Measurements from ENCODE around the gene AGXT2. TPM values are rescaled to one million over a fixed set of nuclear protein-coding genes. Genes with fewer than 3 reads are reported as not detected.

AGXT2 gene
- total RNA-seq, 1 donor from 2014 or later = not detected

DNA sequence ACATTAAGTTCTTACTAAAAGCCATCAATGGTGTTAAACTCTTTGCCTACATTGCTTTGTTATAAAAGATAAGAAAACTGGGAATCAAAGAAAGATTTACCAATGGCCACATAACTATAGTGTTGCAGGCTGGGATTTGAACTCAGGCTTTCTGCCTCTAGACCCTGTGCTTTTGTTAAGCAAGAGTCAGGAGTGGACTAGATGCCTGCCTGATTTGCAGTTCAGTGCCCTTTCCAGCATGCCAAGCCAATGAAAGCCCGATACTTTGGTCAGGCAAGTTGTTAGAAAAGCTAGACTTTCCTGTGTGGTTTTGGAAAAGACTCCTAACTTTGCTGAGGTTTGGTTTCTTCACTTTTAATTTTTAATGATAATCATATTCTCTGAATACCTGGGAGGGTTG, 21.4 kb upstream of the AGXT2 start:
- no peaks in the 10 kb centered on the region for H3K36me3 Mint-ChIP-seq
- H3K36me3 ChIP-seq = no peaks in the 10 kb centered on the region
- no peak overlapping the region for H3K27ac ChIP-seq
- no peak overlapping the region for H2AFZ ChIP-seq (replicated peaks)
- H3K27ac Mint-ChIP-seq = no peak overlapping the region
- H3K79me2 ChIP-seq (ENCODE audit: low read depth) = no peaks in the 10 kb centered on the region
- no peak for DNase-seq (ENCODE audit: low spot score)
- H3K4me1 Mint-ChIP-seq = no peaks in the 10 kb centered on the region
- H3K27me3 Mint-ChIP-seq (ENCODE audit: insufficient read depth, low read depth) = no peaks in the 10 kb centered on the region
- H3K27me3 ChIP-seq = no peaks in the 10 kb centered on the region
- no peaks in the 10 kb centered on the region for H3K4me1 ChIP-seq
- no peak overlapping the region for H3K4me3 Mint-ChIP-seq
- no peaks in the 10 kb centered on the region for H3K9me3 ChIP-seq (ENCODE audit: low read depth)
- TF ChIP-seq EZH2 (IDR thresholded peaks at IDR 0.05) (no peak), EZH2phosphoT487 (IDR thresholded peaks at IDR 0.05) (no peak), CTCF (IDR thresholded peaks at IDR 0.05) (no peak)
- H3K4me3 ChIP-seq = no peak overlapping the region
- H3F3A ChIP-seq (ENCODE audit: low read depth) = no peaks in the 10 kb centered on the region
- peaks cover 3% of the 10 kb centered on the region for H3K9me3 Mint-ChIP-seq
- H3K4me2 ChIP-seq = no peak overlapping the region
- H4K20me1 ChIP-seq (ENCODE audit: low read depth) = no peaks in the 10 kb centered on the region
- no peak overlapping the region for H3K9ac ChIP-seq

- Histone ChIP-seq H3K36me3 (no peaks in the 10 kb centered on the region), H3K79me2 (ENCODE audit: low read depth) (no peaks in the 10 kb centered on the region), H3K27ac (no peak overlapping the region), H3K4me2 (no peak overlapping the region), H3K4me3 (no peak overlapping the region), H3K9me3 (ENCODE audit: low read depth) (no peaks in the 10 kb centered on the region), H3K27me3 (no peaks in the 10 kb centered on the region), H2AFZ (replicated peaks) (no peak overlapping the region), H3K9ac (no peak overlapping the region), H3F3A (ENCODE audit: low read depth) (no peaks in the 10 kb centered on the region), H4K20me1 (ENCODE audit: low read depth) (no peaks in the 10 kb centered on the region), H3K4me1 (no peaks in the 10 kb centered on the region)
- no peaks in the 10 kb centered on the region for H3K27me3 Mint-ChIP-seq (ENCODE audit: insufficient read depth, low read depth)
- no peak for DNase-seq (ENCODE audit: low spot score)
- H3K36me3 Mint-ChIP-seq = no peaks in the 10 kb centered on the region
- H3K9me3 Mint-ChIP-seq = no peaks in the 10 kb centered on the region
- H3K4me1 Mint-ChIP-seq = no peaks in the 10 kb centered on the region
- H3K4me3 Mint-ChIP-seq = no peak overlapping the region
- TF ChIP-seq EZH2 (IDR thresholded peaks at IDR 0.05) (no peak), CTCF (IDR thresholded peaks at IDR 0.05) (no peak), EZH2phosphoT487 (IDR thresholded peaks at IDR 0.05) (no peak)
- H3K27ac Mint-ChIP-seq = no peak overlapping the region
These were observed 20.2 kb upstream of the AGXT2 start for GRCh38 chr5:35067985-35068384.

- H2AFZ ChIP-seq (replicated peaks) = no peak overlapping the region
- Mint-ChIP-seq H3K36me3 (no peaks in the 10 kb centered on the region), H3K27ac (no peak overlapping the region), H3K4me3 (no peak overlapping the region), H3K9me3 (no peaks in the 10 kb centered on the region), H3K27me3 (ENCODE audit: insufficient read depth, low read depth) (no peaks in the 10 kb centered on the region), H3K4me1 (no peaks in the 10 kb centered on the region)
- no peak overlapping the region for H3K9ac ChIP-seq
- H3K9me3 ChIP-seq (ENCODE audit: low read depth) = no peaks in the 10 kb centered on the region
- H3F3A ChIP-seq (ENCODE audit: low read depth) = no peaks in the 10 kb centered on the region
- no peak overlapping the region for H3K4me2 ChIP-seq
- H4K20me1 ChIP-seq (ENCODE audit: low read depth) = no peaks in the 10 kb centered on the region
- DNase-seq (ENCODE audit: low spot score) = no peak
- H3K4me1 ChIP-seq = no peaks in the 10 kb centered on the region
- H3K27me3 ChIP-seq = no peaks in the 10 kb centered on the region
- H3K27ac ChIP-seq = no peak overlapping the region
- H3K36me3 ChIP-seq = no peaks in the 10 kb centered on the region
- no peak for TF ChIP-seq EZH2phosphoT487 (IDR thresholded peaks at IDR 0.05)
- no peak for TF ChIP-seq EZH2 (IDR thresholded peaks at IDR 0.05)
- no peak for TF ChIP-seq CTCF (IDR thresholded peaks at IDR 0.05)
- no peaks in the 10 kb centered on the region for H3K79me2 ChIP-seq (ENCODE audit: low read depth)
- H3K4me3 ChIP-seq = no peak overlapping the region
These were observed 18.6 kb upstream of the AGXT2 start for GRCh38 chr5:35066260-35066795.
